Posterior cingulate gyrus (tissue), 11 donors: ENCODE data around the gene BET1.
A peak's percentile ranks its signal among the peaks of the same experiment; 100 is the strongest.
"Not testable (repeated sequence)": the region's sequence is repeated elsewhere in the genome, so short reads cannot be mapped to it uniquely, and the experiment has no call there.

ENCODE experiments used
- DNase-seq, 10 donors: peaks; one replicate each; pipeline versions ENCODE4 v3.0.0 to v3.0.0-alpha.2; 2020 to 2021; ENCODE audit warnings: mixed read lengths in 3 of 10
- intact Hi-C: fragments of 100-400 bp; cut with DNase I; formaldehyde crosslinking; loops from one replicate; pipeline ENCODE4 v1.15.1; 2023

BET1 gene, protein sequence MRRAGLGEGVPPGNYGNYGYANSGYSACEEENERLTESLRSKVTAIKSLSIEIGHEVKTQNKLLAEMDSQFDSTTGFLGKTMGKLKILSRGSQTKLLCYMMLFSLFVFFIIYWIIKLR

DNA sequence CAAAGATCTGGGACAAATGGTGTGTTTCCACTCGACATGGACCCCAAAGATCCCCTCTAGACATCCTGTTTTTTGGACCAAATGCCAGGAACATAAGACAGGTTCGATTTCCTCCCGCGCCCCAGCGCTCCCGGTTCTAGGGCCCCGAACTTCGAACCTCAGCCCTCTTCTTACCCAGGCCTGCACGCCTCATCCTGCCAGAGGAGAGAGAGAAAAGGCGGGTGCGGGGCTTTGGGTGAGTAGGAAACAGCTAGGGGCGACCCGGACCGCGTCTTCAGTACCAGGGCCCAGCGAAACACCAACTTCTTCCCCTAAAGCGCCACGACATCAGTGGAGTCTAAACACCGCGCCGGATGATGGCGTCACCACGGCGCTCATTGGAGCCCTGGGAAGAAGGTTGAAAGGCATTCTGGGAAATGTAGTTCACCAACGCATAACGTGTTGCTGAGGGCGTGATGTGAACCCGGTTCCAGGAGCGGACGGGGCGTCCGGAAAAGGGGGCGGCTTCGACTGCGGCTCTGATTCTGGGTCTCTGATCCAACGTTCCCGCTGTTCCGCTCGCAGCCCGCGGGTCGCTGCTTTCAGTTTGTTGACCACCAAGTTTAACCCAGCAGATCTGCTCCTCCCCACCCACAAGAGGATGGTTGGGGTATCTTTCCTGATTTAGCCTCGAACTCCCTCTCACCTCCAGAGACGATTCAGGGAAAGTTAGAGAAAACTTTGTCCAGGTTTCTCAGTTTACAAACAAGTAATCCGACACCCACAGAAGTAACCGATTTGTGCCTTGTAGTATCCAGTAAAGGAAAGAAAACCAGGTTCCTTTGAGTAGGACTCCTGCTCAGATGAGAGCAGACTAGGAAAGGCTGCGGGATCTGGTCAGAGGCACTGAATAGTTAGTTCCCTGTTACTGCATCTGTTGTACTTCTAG is at the start of gene BET1:
Gene BET1, minus strand, starts transcription at position 332 of the 928 bp plus-strand sequence. Its CDS starts 139 bp downstream, at position 193.
- intact Hi-C loops = no loop called here
- DNase-seq = peak; percentile 90 to 99 (median 93)

DNA sequence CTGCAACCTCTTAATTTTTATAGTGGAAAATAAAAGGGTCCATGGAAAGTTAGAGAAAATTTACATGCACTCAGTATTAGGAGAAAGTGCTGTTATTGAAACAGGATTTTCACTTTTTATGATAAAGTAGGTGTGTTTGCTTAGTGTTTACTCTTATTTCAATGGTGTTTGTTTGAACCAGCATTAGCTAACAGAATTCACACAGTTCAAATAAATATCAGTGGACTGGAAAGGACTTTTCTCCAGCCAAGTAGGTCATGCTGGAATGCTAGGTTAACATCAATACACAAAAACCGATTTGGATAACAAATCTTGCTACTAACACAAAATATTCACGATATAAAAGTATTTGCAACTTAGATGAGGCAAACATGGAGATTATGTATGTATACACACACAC is 49.4 kb upstream of the BET1 start:
- intact Hi-C loops = no loop called here
- no peak for DNase-seq

DNA sequence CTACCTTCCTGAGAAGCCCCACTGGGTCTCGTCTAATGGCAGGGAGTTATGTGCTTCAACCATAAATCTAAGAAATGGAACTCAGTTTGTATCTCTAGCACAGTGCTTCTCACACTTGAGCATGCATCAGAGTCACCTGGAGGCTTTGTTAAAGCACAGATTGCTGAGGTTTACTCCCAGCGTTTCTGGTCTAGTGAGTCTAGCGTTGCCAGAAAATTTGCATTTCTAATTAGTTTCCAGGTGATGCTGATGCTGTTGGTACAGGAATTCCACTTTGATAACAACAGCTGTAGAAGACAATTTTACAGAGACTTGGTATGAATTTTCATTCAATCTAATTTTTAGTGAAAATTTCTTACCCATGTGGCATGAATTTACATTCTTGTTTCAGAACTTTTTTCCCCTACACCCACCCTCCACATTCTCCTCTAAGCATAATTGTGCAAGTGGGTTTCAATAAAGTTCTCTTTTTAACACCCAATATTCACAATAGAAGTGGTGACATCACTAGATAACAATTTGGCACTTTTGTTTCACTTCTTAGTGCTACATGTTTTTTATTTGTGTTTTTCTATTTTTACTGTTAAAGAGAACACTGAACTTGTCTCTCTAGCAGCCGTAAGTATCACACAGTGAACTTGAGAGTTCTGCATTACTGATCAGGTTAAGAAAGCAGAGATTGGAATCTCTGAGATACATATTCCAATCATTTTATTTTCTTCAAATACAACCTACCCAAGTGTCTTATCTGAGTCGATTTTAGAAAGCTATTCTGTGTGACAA is 48.4 kb upstream of the BET1 start:
- no peak for DNase-seq
- intact Hi-C loops = no loop called here

DNA sequence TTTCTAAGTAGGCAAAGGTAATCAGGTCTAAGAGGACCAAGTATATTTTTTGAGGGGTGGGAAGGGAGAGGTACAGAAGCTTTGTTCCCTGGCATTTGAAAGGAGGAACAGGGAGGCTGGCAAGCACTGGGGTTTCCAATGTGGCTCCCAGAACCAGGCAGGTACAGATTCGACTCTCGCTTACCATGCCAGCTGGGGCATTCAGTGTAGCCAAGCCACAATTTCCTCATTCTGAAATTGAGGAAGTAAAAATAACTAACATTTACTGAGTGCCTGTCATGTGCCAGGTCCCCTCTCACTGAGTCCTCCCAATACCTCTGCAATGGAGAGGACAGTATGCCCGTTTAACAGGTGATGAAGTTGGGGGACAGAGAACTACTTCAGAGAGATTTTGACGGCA is 45.9 kb upstream of the BET1 start:
- no peak for DNase-seq
- intact Hi-C loops = no loop called here

DNA sequence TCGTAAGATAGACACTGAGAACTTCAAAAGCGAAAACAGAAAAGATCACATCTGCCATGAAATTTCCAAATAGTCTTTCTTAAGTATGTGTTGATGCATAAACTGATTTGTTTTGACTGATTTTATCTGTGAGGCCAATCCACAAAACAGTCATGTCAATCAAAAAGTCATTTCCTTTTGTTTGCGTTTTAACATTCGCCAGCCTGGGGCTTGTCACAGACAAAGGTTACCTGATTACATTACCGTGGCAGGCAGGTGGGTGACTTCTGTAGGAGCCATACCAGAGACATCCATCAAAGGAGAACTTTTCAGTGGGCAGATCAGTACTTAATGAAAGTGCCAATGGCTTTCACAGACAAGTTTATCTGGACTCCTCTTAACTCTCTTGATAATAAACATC is 45.5 kb upstream of the BET1 start:
- DNase-seq = no peak
- intact Hi-C loops = no loop called here

DNA sequence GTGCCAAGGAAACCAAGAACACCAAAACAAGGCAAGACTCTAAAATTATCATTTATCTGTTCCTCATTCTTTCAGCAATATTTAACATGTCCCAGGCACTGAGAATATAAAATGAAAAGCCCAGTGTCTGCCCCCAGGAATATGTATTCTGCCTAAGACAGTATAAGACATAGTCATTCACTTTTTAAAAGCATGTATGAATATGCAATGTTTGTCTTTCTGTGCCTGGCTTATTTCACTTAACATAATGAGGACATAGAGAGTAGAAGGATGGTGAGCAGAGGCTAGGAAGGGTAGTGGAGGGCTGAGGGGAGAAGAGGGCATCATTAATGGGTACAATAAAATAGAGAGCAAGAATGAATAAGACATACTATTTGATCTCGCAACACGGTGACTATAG is 44.6 kb upstream of the BET1 start:
- intact Hi-C loops = no loop called here

DNA sequence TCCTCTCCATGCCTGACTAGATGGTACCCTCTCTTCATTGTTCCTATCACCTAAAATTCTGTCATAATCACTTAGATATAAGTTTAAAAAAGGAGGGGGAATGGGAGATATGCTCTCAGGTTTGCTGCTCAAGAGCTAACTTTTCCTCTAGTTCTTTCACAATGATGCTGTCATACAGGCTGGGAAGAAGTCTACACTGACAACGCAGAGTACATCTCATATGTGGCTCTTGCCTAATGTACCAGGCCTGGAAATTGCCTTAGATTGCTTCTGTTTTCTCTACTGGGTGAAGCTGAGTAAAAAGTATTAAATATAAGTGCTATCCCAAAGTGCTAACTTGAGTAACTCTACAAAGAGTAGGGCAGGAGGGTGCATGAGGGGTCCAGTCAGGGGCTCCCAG is 43.8 kb upstream of the BET1 start:
- intact Hi-C loops = no loop called here
- DNase-seq = no peak

More for the DNA sequence above, 44.6 kb upstream of the BET1 start:
- no peak for DNase-seq

DNA sequence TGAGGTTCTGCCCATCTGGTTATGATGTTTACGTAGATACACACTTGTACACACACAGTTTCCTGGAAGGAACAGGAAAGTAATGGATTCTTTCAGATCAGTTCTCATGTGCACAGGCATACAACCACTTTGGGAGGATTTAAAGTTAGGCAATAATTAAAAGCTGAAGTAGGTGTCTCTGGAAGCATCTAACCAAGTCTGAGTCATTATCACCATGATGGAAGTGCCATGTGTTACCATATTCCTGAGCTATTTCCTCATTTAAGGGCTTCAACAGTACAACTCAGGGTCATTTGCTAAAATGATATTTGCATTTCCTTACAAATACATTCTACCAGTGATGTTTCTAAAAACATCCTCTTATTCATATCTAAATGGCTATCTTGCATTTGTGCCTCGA is 41.4 kb upstream of the BET1 start:
- intact Hi-C loops = no loop called here

DNA sequence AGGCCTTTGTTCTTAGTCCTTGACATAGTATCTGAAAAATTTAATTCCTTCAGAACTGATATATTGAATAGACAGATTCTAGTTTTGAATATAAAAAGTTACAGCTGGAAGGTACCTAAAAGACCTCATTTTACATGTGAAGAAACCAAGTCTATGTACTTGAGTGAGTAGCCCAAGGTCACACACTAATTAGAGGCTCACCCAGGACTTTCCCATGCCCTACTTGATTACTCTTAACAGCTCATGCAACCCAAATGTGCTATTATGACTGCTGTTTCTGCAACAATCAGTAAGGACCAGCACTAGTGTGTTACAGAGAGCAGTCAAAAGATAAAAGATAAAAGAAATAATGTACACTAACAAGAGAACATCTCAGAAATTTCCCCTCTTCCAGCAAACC is 40.7 kb upstream of the BET1 start:
- intact Hi-C loops = no loop called here
- DNase-seq = no peak

More for the DNA sequence above, 41.4 kb upstream of the BET1 start:
- DNase-seq = no peak

DNA sequence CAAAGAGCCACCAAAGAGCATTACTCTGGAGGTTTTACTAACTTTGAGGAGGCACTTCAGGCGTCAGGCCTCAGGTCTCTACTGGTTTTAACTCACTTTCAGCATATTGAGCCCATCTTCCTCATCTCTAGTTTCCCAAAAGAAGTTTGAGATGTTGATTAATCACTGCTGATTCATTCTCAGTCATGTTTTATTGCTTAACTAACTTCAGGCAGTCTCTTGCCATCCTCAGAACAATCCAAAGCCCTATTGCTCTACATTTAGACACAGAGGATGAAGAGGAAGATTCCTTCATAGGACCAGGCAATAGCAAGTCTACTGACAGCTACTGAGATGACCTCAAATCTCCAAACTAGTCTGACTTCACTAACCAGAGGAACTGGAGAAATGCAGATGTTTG is 39.1 kb upstream of the BET1 start:
- no peak for DNase-seq
- intact Hi-C loops = no loop called here

DNA sequence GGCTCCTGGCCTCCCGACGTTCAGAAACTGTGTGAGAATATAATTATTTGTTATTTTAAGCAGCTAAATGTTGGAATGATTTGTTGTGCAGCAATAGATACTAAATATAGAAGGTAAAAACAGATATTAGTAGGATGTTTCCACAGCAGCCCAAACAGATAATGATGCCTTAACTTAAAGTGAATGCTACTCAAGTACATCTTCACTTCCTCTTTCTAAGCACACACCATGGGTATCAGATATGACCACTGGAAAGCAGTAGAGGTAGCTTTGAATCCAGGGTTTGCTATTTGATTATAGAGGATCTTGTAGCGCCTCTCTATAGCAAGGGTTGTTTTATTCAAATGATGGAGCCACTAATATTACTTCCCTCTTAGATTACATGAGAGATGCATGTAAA is 38.2 kb upstream of the BET1 start:
- DNase-seq = no peak
- intact Hi-C loops = no loop called here

DNA sequence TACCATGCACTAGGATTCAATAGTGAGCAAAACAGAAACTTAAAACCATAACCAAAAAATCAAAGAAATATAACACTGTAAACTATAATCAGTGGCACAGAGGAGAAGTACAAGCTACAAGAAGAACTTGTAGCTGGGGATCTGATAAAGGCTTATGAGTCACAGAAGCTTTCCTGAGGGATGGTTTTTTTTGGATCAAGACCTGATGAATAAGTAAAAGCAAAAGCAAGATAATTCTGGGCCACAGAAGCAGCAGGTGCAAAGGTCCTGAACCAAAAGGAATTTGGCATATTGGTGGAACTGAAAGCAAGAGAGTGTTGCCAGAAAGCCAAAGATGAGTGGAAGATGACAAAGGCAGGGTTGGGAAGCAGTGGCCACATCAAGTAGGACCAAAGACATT is 37.4 kb upstream of the BET1 start:
- no peak for DNase-seq
- intact Hi-C loops = no loop called here

DNA sequence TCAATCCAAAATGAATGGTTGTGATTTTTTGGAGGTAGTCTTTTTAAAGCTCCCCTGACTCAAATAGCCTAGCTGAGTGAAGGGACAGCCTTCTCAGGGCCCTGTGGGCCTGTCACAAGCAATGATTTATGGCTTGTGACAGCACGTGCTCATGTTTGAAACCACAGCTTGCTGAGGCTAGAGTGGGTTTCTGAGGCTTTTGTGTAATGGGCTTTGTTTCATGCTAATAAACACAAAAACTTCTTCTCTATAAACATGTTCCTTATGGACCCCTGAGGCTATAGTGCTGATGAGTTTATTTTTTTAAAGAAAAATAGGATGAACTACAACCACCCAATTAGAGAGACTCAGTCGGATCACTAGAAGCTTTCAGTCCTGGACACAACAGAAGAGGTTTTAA is 36.1 kb upstream of the BET1 start:
- intact Hi-C loops = no loop called here
- DNase-seq = no peak

DNA sequence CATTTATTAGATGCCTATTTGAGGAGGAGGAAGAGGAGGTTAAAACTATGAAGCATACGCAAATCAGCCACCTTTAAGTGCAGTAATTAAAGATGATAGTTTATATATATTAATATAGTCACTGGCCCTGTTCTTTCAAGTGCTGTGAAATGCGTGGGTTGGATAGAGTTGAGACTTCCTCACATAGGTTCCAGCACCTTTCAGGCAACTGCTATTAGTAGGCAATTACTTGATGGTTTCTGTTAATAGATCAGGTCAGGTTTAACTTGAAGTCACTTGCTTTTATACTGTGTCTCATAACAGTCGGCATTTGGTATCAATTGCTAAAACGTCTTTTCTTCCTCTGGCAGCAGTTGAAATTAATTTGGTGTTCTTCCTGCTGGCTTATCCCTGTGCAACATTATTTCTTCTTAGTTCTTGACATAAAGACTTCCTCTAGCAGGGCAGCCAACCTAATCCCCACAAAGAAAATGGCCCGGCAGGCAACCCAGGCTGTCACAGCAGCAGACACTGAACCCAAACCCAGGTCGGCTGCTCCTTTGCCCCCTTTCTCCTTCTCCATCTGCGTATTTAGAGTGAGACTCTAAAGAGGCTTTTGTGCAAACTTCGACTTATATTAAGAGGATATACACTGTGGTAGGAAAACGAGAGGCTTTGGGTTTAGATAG is 35.3 kb upstream of the BET1 start:
- no peak for DNase-seq
- intact Hi-C loops = no loop called here

DNA sequence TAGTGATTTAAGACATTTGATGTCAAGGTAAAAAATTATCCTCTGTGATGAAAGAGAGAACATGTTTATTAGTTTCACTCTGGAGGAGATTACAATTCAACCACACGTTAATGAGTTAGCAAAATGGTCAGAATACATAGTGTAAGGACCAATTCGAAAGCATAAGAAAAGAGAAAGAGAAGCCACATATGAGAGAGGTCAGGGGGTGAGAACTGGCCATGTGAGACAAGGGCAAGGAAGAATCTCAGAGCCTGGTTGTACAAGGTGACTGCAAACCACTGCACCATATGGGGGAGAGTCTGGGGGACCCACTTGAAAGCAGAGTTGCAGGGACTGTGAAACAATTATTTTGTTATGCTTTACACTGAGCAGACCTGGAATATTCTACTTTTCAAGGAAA is 27.7 kb upstream of the BET1 start:
- intact Hi-C loops = no loop called here
- no peak for DNase-seq

DNA sequence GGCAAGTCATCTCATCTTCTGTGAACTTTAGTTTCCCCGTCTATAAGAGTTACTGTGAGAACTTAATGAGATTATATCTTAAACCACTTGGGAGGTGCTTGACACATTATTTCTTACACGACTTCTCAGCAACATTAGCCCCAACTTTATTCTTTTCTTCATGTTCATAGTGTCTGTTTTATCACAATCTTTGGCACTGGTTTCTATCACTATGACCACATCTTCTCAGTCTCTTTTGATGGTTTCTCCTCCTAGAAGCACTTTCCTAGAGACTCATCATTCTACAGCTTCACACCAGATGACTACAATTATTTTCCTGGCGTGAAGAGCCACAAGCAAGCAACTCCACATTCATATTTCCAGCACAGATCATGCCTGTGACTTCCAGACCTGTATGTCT is 26.5 kb upstream of the BET1 start:
- DNase-seq = no peak

DNA sequence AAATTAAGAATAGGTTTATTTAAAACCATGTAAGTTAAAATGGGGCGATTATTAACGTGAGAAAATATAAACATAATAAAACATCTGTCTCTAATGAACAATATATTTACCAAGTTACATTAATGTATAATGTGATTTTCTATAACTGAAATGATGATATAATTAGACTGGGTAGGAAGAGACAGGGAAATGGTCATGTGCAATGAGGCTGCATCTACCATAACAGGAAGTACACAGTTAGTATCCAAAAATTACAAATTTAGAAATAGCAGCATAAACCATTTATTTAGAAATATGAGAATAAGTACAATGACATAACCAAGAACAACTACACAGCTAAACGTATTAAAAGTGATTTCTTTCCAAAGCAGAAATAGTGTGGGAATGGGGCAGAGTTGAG is 25.8 kb upstream of the BET1 start:
- intact Hi-C loops = no loop called here
- DNase-seq = no peak

More for the DNA sequence above, 26.5 kb upstream of the BET1 start:
- intact Hi-C loops = no loop called here

DNA sequence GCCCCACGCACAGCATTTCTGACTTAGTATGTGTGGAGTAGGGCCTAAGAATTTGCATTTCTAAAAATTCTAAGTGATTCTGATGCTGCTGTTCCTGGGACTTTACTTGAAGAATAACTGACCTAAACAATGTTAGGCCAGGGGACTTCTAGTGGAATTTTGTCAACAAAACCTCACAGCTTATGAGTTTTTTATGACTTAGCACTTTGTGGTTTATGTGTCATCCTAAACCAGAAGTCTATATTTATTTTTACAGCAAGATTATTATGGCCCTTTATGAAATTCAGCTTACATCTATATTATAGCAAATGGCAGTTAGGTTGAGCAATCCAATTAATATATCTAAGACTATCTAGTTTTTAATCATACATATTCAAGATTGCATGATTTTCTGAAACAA is 24.6 kb upstream of the BET1 start:
- intact Hi-C loops = no loop called here
- no peak for DNase-seq

DNA sequence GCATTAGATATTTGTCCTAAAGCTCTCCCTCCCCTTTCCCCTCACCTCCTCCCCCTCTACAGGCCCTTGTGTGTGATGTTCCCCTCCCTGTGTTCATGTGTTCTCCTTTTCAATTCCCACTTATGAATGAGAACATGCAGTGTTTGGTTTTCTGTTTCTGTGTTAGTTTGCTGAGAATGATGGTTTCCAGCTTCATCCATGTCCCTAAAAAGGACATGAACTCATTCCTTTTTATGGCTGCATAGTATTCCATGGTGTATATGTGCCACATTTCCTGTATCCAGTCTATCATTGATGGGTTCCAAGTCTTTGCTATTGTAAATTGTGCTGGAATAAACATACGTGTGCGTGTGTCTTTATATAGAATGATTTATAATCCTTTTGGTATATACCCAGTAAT is 22.5 kb upstream of the BET1 start:
- intact Hi-C loops = not testable (repeated sequence)

DNA sequence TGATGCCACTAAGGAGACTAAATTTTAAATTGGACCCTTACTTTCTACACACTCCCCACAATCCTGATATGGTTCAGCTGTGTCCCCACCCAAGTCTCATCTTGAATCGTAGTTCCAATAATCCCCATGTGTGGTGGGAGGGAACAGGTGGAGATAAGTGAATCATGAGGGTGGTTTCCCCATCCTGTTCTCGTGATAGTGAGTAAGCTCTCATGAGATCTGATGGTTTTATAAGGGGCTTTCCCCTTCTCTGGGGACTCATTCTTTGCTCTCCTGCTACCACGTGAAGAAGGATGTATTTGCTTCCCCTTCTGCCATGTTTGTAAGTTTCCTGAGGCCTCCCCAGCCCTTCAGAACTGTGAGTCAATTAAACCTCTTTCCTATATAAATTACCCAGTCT is 18.4 kb upstream of the BET1 start:
- intact Hi-C loops = no loop called here

More for the DNA sequence above, 22.5 kb upstream of the BET1 start:
- DNase-seq = not testable (repeated sequence)

DNA sequence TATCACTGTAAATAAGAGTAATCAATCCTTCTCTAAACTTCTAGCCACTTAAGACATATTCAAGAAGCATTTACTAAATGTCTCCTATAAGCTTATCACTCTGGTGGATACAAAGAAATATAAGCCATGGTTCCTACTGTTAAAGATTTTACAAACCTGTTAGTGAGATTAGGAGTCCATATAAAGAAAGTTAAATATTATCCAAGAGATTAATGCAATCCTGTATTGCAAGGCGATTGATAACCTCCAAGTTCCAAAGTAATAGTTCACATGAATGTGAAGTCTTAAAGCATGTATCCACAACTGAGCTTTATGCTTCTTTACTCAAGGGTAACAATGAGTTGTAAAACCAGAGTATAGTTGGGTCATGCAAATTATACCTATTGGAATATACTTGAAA is 12.6 kb upstream of the BET1 start:
- no peak for DNase-seq
- intact Hi-C loops = no loop called here

More for the DNA sequence above, 18.4 kb upstream of the BET1 start:
- no peak for DNase-seq
